Fibroblast of lung (primary cell): ENCODE measurements around the gene SDE2.

ENCODE experiments used
- EZH2 ChIP-seq: IDR thresholded peaks from 2 replicates; pipeline ENCODE4 v1.5.1; 2012; ENCODE audit warnings: low read length, control low read depth, mild to moderate bottlenecking; ENCODE audit errors: missing control alignments
- TF ChIP-seq, protein P1 (sequence below), 2 donors: IDR thresholded peaks in 1 of 2; conservative IDR thresholded peaks in 1 of 2; 1 replicate in 1 of 2; 2 replicates in 1 of 2; pipeline ENCODE4 v1.5.1; 2011 to 2012; ENCODE audit warnings: low read length in 2 of 2, control low read depth in 1 of 2, inconsistent platforms in 1 of 2, low read depth in 1 of 2, mild to moderate bottlenecking in 1 of 2

DNA sequence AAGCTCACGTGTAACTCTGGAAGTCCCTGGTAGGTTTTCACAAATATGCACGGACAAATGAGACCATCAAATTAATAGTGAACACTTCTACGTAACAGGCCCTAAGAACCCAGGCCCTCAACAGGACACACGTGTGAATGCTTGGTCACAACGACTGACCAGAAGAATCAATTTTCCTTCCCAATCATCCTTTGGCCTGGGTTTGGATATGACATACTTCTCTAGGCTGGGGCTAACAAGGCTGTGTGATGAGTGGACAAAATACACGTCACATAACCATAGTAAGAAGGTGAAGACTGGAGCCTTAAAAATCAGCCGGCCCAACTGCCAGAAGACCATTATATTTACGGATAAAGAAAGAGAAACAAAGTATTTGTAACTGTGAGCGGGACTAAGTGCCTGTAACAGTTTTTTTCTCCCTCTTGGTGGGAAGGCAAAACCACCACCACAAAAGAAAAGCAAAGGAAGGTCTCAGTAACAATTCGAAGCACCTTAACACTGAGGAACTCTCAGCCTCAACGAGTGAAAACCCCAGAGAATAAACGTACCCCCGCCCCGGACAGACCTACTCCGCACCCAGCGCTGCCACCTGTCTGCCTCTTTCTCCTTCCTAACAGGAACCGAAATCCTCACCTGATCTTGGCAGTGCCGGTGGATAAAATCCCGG is 450 bp downstream of the SDE2 start:
- TF ChIP-seq, protein P1, sequence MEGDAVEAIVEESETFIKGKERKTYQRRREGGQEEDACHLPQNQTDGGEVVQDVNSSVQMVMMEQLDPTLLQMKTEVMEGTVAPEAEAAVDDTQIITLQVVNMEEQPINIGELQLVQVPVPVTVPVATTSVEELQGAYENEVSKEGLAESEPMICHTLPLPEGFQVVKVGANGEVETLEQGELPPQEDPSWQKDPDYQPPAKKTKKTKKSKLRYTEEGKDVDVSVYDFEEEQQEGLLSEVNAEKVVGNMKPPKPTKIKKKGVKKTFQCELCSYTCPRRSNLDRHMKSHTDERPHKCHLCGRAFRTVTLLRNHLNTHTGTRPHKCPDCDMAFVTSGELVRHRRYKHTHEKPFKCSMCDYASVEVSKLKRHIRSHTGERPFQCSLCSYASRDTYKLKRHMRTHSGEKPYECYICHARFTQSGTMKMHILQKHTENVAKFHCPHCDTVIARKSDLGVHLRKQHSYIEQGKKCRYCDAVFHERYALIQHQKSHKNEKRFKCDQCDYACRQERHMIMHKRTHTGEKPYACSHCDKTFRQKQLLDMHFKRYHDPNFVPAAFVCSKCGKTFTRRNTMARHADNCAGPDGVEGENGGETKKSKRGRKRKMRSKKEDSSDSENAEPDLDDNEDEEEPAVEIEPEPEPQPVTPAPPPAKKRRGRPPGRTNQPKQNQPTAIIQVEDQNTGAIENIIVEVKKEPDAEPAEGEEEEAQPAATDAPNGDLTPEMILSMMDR (conservative IDR thresholded peaks at IDR 0.05 in 1 of 2, IDR thresholded peaks at IDR 0.05 in 1 of 2; ENCODE audit: low read depth in 1 of 2, low read length in 2 of 2): no peak
- TF ChIP-seq EZH2: no peak
